ENCODE data around the gene SP1. TPM values are rescaled to one million over a fixed set of nuclear protein-coding genes. Genes with fewer than 3 reads are reported as not detected.

The SP1 gene
- total and polyA plus RNA-seq, 12 donors: 16.3 to 90.0 (median 50.7) TPM

- Histone ChIP-seq H3K27me3 (no peaks in the 10 kb centered on the region), H3K27ac (peak overlapping the region in 1 of 5 donors; percentile 59), H3K4me3 (no peak overlapping the region), H3K36me3 (replicated peaks in 1 of 2) (peaks cover 0 to 100% of the 10 kb centered on the region in 2 donors), H3K9me3 (replicated peaks in 1 of 3) (no peaks in the 10 kb centered on the region), H3K4me1 (replicated peaks in 1 of 2) (peaks cover 23 to 50% of the 10 kb centered on the region in 2 donors)
- 46 to 58% (median 54%) methylated on average over 3 of the region's 3 CpGs for WGBS, 4 donors
- no peak for DNase-seq
- intact Hi-C loops (cut with DNase I): no loop called here
- TF ChIP-seq, protein P1, sequence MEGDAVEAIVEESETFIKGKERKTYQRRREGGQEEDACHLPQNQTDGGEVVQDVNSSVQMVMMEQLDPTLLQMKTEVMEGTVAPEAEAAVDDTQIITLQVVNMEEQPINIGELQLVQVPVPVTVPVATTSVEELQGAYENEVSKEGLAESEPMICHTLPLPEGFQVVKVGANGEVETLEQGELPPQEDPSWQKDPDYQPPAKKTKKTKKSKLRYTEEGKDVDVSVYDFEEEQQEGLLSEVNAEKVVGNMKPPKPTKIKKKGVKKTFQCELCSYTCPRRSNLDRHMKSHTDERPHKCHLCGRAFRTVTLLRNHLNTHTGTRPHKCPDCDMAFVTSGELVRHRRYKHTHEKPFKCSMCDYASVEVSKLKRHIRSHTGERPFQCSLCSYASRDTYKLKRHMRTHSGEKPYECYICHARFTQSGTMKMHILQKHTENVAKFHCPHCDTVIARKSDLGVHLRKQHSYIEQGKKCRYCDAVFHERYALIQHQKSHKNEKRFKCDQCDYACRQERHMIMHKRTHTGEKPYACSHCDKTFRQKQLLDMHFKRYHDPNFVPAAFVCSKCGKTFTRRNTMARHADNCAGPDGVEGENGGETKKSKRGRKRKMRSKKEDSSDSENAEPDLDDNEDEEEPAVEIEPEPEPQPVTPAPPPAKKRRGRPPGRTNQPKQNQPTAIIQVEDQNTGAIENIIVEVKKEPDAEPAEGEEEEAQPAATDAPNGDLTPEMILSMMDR (IDR thresholded peaks at IDR 0.05): no peak
- no peak for TF ChIP-seq POLR2A (IDR thresholded peaks at IDR 0.05)
Measured at GRCh38 chr12:53462935-53463334, 83.0 kb downstream of the SP1 start.

DNA sequence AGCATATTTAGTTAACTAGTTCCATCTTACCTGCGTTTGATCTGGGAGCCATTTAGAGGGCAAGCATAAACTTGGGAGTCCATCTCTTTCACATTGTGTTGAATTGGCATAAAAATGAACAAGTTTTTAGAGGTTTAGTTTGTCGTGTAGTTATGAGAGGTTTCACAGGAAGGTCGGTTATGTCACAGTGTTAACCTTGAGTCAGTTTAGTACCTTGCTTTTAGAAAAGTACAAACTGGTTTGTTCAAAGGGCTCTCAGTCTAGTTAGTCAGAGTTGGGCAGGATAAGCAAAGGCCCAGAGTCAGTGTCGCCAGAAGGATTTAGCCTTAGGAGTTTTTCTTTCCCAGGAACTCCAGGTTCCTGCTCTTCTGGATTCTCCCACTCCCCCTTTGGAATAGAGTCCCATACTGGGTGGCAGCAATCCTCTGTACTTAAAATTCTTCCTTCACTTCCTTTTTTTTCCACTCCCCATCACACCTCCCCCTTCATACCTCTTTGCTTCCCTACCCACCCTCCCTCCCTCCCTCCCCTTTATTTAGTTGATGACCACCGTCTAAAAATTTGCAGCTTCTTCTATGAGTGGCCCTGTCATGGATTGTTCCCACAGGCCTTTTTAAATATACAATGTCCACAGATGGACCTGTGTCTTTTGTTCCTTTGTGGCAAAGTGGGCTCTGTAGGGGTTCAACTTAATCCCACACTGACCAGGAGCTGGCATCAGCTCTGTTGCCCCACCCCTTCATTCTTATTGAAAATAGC is 84.0 kb downstream of the SP1 start:
- WGBS, 4 donors: 28 to 39% (median 34%) methylated on average over 5 of the region's 5 CpGs
- Histone ChIP-seq H3K36me3 (replicated peaks in 1 of 2) (peaks cover 0 to 100% of the 10 kb centered on the region in 2 donors), H3K9me3 (replicated peaks in 1 of 3) (no peaks in the 10 kb centered on the region), H3K4me3 (no peak overlapping the region), H3K27ac (peak overlapping the region in 1 of 5 donors; percentile 54), H3K27me3 (no peaks in the 10 kb centered on the region), H3K4me1 (replicated peaks in 1 of 2) (peaks cover 23 to 50% of the 10 kb centered on the region in 2 donors)
- intact Hi-C loops (cut with DNase I): no loop called here
- TF ChIP-seq, protein P1 (IDR thresholded peaks at IDR 0.05): no peak
- TF ChIP-seq POLR2A (IDR thresholded peaks at IDR 0.05): no peak
- no peak for DNase-seq

DNA sequence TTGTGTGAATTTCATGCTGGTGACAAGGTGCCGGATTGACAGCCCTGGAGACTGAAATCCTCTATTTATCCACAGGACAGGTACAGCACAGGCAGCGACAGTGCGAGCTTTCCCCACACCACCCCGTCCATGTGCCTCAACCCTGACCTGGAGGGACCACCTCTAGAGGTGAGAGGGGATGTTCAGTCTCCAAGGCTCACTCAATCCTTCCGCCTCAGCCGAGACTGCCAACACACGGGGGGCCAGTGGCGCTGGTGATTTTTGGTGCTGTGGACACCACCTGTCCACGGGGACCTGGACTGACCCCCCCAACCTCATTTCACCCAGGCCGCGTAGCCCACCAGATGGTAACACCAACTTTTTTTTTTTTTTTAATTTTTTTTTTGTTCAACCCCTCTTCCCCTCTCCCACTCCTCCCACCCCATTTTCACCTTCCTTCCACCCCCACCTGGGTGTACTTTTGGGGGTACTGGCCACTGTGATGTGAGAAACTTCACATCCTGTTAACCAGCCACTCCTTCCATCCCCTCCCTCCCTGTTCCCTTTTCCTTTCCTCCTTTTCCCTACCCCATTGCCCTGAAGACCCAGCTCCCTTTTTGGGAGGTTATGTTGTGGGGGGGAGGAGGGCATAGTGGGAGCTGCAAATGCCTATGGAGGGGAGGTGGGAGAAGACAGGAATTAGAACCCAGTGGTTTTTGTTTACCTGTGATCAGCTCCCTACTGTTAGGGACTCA is 84.9 kb downstream of the SP1 start:
- 80 to 85% (median 81%) methylated on average over 11 of the region's 11 CpGs for WGBS, 4 donors
- peak overlapping the region in 2 of 5 donors; percentile 11 to 28 for H3K27ac ChIP-seq
- H3K27me3 ChIP-seq: no peaks in the 10 kb centered on the region
- TF ChIP-seq, protein P1 (IDR thresholded peaks at IDR 0.05): no peak
- TF ChIP-seq POLR2A (IDR thresholded peaks at IDR 0.05): no peak
- no peaks in the 10 kb centered on the region for H3K9me3 ChIP-seq (replicated peaks in 1 of 3)
- intact Hi-C loops (cut with DNase I): no loop called here
- no peak overlapping the region for H3K4me3 ChIP-seq
- H3K4me1 ChIP-seq (replicated peaks in 1 of 2): peaks cover 23 to 50% of the 10 kb centered on the region in 2 donors
- DNase-seq: peak in 1 of 7 donors; percentile 24
- H3K36me3 ChIP-seq (replicated peaks in 1 of 2): peaks cover 0 to 100% of the 10 kb centered on the region in 2 donors

GRCh38 chr12:53465679-53466078 is 85.7 kb downstream of the SP1 start:
- 30 to 40% (median 37%) methylated on average over 2 of the region's 2 CpGs for WGBS, 4 donors
- no peak for TF ChIP-seq POLR2A (IDR thresholded peaks at IDR 0.05)
- TF ChIP-seq, protein P1 (IDR thresholded peaks at IDR 0.05): peak in 1 of 6 experiments; percentile 16
- H3K27ac ChIP-seq: peak overlapping the region in 2 of 5 donors; percentile 28 to 60
- H3K4me3 ChIP-seq: no peak overlapping the region
- intact Hi-C loops (cut with DNase I): no loop called here
- H3K36me3 ChIP-seq (replicated peaks in 1 of 2): peaks cover 0 to 100% of the 10 kb centered on the region in 2 donors
- peaks cover 20 to 44% of the 10 kb centered on the region in 2 donors for H3K4me1 ChIP-seq (replicated peaks in 1 of 2)
- H3K27me3 ChIP-seq: no peaks in the 10 kb centered on the region
- DNase-seq: no peak
- H3K9me3 ChIP-seq (replicated peaks in 1 of 3): no peaks in the 10 kb centered on the region

Data from adrenal gland (tissue), 12 donors.